GM12878 (cell line): ENCODE results near the gene TUBAL3.

Experiments used
- BMI1 ChIP-seq: fragments of 450-650 bp; IDR thresholded peaks from 2 replicates; pipeline ENCODE4 v1.6.1; 2016; ENCODE audit warnings: mild to moderate bottlenecking, moderate library complexity, borderline replicate concordance
- EP300 ChIP-seq, 2 experiments: fragments of 150-350 bp in 1 of 2; IDR thresholded peaks; 2 replicates each; pipeline ENCODE4 v1.6.1; 2011 to 2012; ENCODE audit warnings: low read depth in 2 of 2, low read length in 2 of 2, borderline replicate concordance in 1 of 2, improper control_type of control experiment in 1 of 2, inconsistent platforms in 1 of 2; ENCODE audit not compliant: control insufficient read depth in 1 of 2
- ESRRA ChIP-seq: IDR thresholded peaks from 2 replicates; pipeline ENCODE4 v1.6.1; 2012; ENCODE audit warnings: mild to moderate bottlenecking, low read length, improper control_type of control experiment
- IKZF1 ChIP-seq: fragments of 450-650 bp; conservative IDR thresholded peaks from 2 replicates; pipeline ENCODE4 v1.6.1; 2017; ENCODE audit warnings: antibody characterized with exemption, mild to moderate bottlenecking
- IKZF2 ChIP-seq, 2 experiments: fragments of 450-650 bp; IDR thresholded peaks; 2 replicates each; pipeline ENCODE4 v1.6.1; 2017; ENCODE audit warnings: mild to moderate bottlenecking in 2 of 2, moderate library complexity in 2 of 2
- MEF2A ChIP-seq: IDR thresholded peaks from 2 replicates; pipeline ENCODE4 v1.6.1; 2011; ENCODE audit warnings: low read depth, mild to moderate bottlenecking, low read length, moderate library complexity; ENCODE audit not compliant: insufficient read depth
- POLR2A ChIP-seq: IDR thresholded peaks from 2 replicates; pipeline ENCODE4 v1.6.1; 2011; ENCODE audit warnings: low read depth, mild to moderate bottlenecking, low read length
- SMAD1 ChIP-seq: fragments of 450-650 bp; IDR thresholded peaks from 2 replicates; pipeline ENCODE4 v1.6.1; 2018; ENCODE audit warnings: mild to moderate bottlenecking, low read depth; ENCODE audit not compliant: partially characterized antibody
- SREBF2 ChIP-seq: IDR thresholded peaks from 2 replicates; pipeline ENCODE4 v1.6.1; 2012; ENCODE audit warnings: mild to moderate bottlenecking, low read length
- TAF1 ChIP-seq: IDR thresholded peaks from 2 replicates; pipeline ENCODE4 v1.6.1; 2011; ENCODE audit warnings: mild to moderate bottlenecking, low read depth, low read length, borderline replicate concordance
- ZNF274 ChIP-seq: IDR thresholded peaks from one replicate; pipeline ENCODE4 v1.8.0; 2011; ENCODE audit not compliant: insufficient read length, insufficient read depth
- TF ChIP-seq, protein P1 (sequence below): IDR thresholded peaks from 2 replicates; pipeline ENCODE4 v1.6.1; 2012; ENCODE audit warnings: low read depth, low read length, improper control_type of control experiment
- TF ChIP-seq, protein P2 (sequence below), 3 experiments: IDR thresholded peaks in 2 of 3; conservative IDR thresholded peaks in 1 of 3; 2 replicates each; pipeline ENCODE4 v1.5.1; 2011; ENCODE audit warnings: low read depth in 3 of 3, low read length in 3 of 3, mild to moderate bottlenecking in 3 of 3, control low read depth in 2 of 3, moderate library complexity in 2 of 3, inconsistent platforms in 1 of 3, mixed read lengths in 1 of 3; ENCODE audit not compliant: control insufficient read depth in 2 of 3, insufficient read depth in 1 of 3; ENCODE audit errors: extremely low read depth in 1 of 3
- TF ChIP-seq, protein P3 (sequence below): fragments of 450-650 bp; IDR thresholded peaks from 2 replicates; pipeline ENCODE4 v1.6.1; 2017; ENCODE audit warnings: mild to moderate bottlenecking, moderate library complexity

DNA sequence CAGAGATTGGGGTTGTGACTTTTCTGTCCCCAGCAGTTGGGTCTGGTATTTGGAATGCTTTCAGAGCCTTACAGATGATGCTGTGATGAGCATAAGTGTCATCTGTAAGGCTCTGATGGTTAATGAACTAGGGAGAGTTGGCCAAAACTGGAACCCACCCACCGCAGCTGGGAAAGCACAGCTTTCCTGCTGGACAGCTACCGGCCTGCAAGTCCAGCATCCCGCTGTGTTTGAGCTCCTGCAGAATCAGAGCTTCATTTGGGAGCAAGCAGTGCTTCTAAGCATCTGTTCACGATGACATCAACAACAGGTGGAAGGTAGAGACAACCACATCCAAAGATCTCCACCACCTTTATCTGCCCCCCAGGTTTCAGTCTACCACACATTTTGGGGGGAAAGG is 28.2 kb downstream of the TUBAL3 start:
- TF ChIP-seq IKZF2 (IDR thresholded peaks at IDR 0.05) (no peak), IKZF1 (no peak), POLR2A (no peak), BMI1 (no peak), TAF1 (no peak), MEF2A (no peak), EP300 (IDR thresholded peaks at IDR 0.05; ENCODE audit: borderline replicate concordance in 1 of 2, control insufficient read depth in 1 of 2, low read depth in 2 of 2, low read length in 2 of 2) (no peak), ESRRA (no peak), ZNF274 (no peak), SMAD1 (no peak), SREBF2 (no peak)
- TF ChIP-seq, protein P1, sequence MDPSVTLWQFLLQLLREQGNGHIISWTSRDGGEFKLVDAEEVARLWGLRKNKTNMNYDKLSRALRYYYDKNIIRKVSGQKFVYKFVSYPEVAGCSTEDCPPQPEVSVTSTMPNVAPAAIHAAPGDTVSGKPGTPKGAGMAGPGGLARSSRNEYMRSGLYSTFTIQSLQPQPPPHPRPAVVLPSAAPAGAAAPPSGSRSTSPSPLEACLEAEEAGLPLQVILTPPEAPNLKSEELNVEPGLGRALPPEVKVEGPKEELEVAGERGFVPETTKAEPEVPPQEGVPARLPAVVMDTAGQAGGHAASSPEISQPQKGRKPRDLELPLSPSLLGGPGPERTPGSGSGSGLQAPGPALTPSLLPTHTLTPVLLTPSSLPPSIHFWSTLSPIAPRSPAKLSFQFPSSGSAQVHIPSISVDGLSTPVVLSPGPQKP = no peak
- TF ChIP-seq, protein P2, sequence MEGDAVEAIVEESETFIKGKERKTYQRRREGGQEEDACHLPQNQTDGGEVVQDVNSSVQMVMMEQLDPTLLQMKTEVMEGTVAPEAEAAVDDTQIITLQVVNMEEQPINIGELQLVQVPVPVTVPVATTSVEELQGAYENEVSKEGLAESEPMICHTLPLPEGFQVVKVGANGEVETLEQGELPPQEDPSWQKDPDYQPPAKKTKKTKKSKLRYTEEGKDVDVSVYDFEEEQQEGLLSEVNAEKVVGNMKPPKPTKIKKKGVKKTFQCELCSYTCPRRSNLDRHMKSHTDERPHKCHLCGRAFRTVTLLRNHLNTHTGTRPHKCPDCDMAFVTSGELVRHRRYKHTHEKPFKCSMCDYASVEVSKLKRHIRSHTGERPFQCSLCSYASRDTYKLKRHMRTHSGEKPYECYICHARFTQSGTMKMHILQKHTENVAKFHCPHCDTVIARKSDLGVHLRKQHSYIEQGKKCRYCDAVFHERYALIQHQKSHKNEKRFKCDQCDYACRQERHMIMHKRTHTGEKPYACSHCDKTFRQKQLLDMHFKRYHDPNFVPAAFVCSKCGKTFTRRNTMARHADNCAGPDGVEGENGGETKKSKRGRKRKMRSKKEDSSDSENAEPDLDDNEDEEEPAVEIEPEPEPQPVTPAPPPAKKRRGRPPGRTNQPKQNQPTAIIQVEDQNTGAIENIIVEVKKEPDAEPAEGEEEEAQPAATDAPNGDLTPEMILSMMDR (IDR thresholded peaks at IDR 0.05 in 2 of 3, conservative IDR thresholded peaks at IDR 0.05 in 1 of 3; ENCODE audit: control insufficient read depth in 2 of 3, extremely low read depth in 1 of 3, insufficient read depth in 1 of 3, low read depth in 3 of 3, low read length in 3 of 3) = no peak
- TF ChIP-seq, protein P3, sequence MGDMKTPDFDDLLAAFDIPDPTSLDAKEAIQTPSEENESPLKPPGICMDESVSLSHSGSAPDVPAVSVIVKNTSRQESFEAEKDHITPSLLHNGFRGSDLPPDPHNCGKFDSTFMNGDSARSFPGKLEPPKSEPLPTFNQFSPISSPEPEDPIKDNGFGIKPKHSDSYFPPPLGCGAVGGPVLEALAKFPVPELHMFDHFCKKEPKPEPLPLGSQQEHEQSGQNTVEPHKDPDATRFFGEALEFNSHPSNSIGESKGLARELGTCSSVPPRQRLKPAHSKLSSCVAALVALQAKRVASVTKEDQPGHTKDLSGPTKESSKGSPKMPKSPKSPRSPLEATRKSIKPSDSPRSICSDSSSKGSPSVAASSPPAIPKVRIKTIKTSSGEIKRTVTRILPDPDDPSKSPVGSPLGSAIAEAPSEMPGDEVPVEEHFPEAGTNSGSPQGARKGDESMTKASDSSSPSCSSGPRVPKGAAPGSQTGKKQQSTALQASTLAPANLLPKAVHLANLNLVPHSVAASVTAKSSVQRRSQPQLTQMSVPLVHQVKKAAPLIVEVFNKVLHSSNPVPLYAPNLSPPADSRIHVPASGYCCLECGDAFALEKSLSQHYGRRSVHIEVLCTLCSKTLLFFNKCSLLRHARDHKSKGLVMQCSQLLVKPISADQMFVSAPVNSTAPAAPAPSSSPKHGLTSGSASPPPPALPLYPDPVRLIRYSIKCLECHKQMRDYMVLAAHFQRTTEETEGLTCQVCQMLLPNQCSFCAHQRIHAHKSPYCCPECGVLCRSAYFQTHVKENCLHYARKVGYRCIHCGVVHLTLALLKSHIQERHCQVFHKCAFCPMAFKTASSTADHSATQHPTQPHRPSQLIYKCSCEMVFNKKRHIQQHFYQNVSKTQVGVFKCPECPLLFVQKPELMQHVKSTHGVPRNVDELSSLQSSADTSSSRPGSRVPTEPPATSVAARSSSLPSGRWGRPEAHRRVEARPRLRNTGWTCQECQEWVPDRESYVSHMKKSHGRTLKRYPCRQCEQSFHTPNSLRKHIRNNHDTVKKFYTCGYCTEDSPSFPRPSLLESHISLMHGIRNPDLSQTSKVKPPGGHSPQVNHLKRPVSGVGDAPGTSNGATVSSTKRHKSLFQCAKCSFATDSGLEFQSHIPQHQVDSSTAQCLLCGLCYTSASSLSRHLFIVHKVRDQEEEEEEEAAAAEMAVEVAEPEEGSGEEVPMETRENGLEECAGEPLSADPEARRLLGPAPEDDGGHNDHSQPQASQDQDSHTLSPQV = no peak
